MCF 10A (cell line): ENCODE data around the gene C6orf47. TPM values are rescaled to one million over a fixed set of nuclear protein-coding genes. Genes with fewer than 3 reads are reported as not detected.

Experiments used
- BruUV-seq: library from RNA; stranded (reverse); fragments of 400-500 nt; replicated peaks from 2 replicates; lab custom pipeline; 2021; lab: Mats Ljungman, UMichigan
- CTCF ChIA-PET: fragments of 300-600 bp; sonication (Branson Sonifier 250); formaldehyde crosslinking; extraction: SDS; loops from one replicate; lab custom pipeline; 2021; ENCODE audit warnings: antibody characterized with exemption, inconsistent platforms; lab: Yijun Ruan, JAX
- POLR2A ChIA-PET: fragments of 300-600, 350-650 bp; sonication (Branson Sonifier 250); formaldehyde crosslinking; extraction: SDS; loops from one replicate; lab custom pipeline; 2020; ENCODE audit warnings: antibody characterized with exemption, inconsistent platforms; lab: Yijun Ruan, JAX
- DNase-seq: peaks from one replicate; pipeline ENCODE4 v3.0.0-alpha.2; 2018; ENCODE audit not compliant: unreplicated experiment
- H3K27ac Mint-ChIP-seq: one replicate; pipeline ENCODE4 v1.8.0; 2022; ENCODE audit warnings: mild to moderate bottlenecking, low read depth, mixed read lengths; ENCODE audit not compliant: unreplicated experiment
- H3K27me3 Mint-ChIP-seq: one replicate; pipeline ENCODE4 v1.8.0; 2022; ENCODE audit warnings: mixed read lengths; ENCODE audit not compliant: insufficient read depth, unreplicated experiment
- H3K36me3 Mint-ChIP-seq: one replicate; pipeline ENCODE4 v1.8.0; 2022; ENCODE audit warnings: mild to moderate bottlenecking, moderate library complexity, mixed read lengths; ENCODE audit not compliant: insufficient read depth, unreplicated experiment
- H3K4me1 Mint-ChIP-seq: one replicate; pipeline ENCODE4 v1.8.0; 2022; ENCODE audit warnings: mixed read lengths; ENCODE audit not compliant: insufficient read depth, unreplicated experiment
- H3K4me3 Mint-ChIP-seq: one replicate; pipeline ENCODE4 v1.8.0; 2022; ENCODE audit warnings: mild to moderate bottlenecking, moderate library complexity, mixed read lengths; ENCODE audit not compliant: unreplicated experiment
- H3K9me3 Mint-ChIP-seq: one replicate; pipeline ENCODE4 v1.8.0; 2022; ENCODE audit warnings: mixed read lengths; ENCODE audit not compliant: unreplicated experiment
- intact Hi-C: fragments of 100-400 bp; cut with micrococcal nuclease; formaldehyde crosslinking; loops from 2 replicates; pipeline ENCODE4 v1.14.1; 2022
- microRNA-seq: library from miRNA; unstranded; fragments of <30 nt; microRNA quantifications from one replicate; pipeline ENCODE4 v1.2.0, GENCODE V29; 2022
- total RNA-seq: library from RNA; stranded (reverse); gene quantifications from 2 replicates; pipeline ENCODE4 v1.2.3, GENCODE V29; 2022
- TF ChIP-seq, protein P1 (sequence below): fragments of 200-600 bp; IDR thresholded peaks from one replicate; pipeline ENCODE4 v1.8.0; 2022; ENCODE audit warnings: antibody characterized with exemption, mild to moderate bottlenecking; ENCODE audit not compliant: unreplicated experiment

The C6orf47 gene
- total RNA-seq, 1 experiment from 2014 or later = 15.5 TPM

DNA sequence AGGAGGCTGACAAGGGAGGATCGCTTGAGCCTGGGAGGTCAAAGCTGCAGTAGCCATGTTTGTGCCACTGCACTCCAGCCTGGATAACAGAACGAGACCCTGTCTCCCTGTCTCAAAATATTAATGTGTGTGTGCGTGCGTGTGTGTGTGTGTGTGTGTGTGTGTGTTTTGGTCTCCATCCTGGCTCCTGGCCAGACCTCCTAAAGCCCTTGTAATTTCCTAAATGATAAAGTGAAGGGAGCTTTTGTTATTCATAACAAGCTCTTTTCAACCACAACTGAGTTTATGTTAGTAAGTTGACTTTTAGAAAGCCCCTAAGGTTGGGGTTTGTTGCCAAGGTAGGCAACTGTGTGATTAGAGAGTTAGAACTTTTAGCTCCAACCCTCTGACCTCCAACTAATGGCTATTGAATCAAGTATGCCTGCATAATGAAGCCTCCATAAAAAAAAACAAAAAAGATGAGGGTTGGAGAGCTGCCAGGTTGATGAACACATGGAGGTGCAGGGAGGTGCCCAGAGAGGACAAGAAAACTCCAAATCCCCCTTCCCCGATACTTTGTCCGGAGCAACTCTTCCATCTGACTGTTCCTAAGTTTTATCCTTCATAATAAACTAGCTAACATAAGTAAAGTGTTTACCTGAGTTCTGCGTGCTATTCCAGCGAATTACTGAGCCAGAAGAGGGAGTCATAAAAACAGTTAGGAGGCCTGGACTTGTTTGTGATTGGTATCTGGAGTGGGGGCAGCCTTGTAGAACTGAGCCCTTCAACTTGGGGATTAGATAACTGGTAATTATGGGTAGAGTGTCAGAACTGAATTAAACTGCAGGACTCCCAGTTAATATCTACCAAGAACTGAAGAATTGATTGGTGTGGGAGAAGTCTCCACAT, 50.8 kb downstream of the C6orf47 start:
- POLR2A ChIA-PET = interaction anchor here (0.7 to 1.0 kb wide), 2 partner anchors 31 to 217 kb away, joined by 4 read pairs; no protein-coding TSS in a partner anchor
- CTCF ChIA-PET = interaction anchor here (0.5 to 1.5 kb wide), 7 partner anchors 11 to 467 kb away, joined by 3 to 18 read pairs (median 3); partner anchors contain the start of gene ATP6V1G2
- TF ChIP-seq, protein P1, sequence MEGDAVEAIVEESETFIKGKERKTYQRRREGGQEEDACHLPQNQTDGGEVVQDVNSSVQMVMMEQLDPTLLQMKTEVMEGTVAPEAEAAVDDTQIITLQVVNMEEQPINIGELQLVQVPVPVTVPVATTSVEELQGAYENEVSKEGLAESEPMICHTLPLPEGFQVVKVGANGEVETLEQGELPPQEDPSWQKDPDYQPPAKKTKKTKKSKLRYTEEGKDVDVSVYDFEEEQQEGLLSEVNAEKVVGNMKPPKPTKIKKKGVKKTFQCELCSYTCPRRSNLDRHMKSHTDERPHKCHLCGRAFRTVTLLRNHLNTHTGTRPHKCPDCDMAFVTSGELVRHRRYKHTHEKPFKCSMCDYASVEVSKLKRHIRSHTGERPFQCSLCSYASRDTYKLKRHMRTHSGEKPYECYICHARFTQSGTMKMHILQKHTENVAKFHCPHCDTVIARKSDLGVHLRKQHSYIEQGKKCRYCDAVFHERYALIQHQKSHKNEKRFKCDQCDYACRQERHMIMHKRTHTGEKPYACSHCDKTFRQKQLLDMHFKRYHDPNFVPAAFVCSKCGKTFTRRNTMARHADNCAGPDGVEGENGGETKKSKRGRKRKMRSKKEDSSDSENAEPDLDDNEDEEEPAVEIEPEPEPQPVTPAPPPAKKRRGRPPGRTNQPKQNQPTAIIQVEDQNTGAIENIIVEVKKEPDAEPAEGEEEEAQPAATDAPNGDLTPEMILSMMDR = no peak
- intact Hi-C loops = no loop called here
- Mint-ChIP-seq H3K9me3 (no peaks in the 10 kb centered on the region), H3K27ac (no peak overlapping the region), H3K4me3 (no peak overlapping the region), H3K4me1 (no peaks in the 10 kb centered on the region), H3K36me3 (no peaks in the 10 kb centered on the region), H3K27me3 (no peaks in the 10 kb centered on the region)
- BruUV-seq = no TSS peak
- no peak for DNase-seq

Small RNA genes within 50 kb of the gene (microRNA-seq; reads per million reads assigned to microRNA genes)
- not detected for gene MIR4646
- not detected for gene MIR6832

Other genes with a start within 250 kb of the C6orf47 start
- gene MICB, start 162.6 kb downstream of the C6orf47 start, total RNA-seq = 4.3 and 7.6 TPM in 2 replicates
- not detected in 2 replicates for gene MCCD1, start 131.8 kb downstream of the C6orf47 start, total RNA-seq
- gene DDX39B, start 118.8 kb downstream of the C6orf47 start, total RNA-seq = 551 and 565 TPM in 2 replicates
- gene ATP6V1G2, start 114.2 kb downstream of the C6orf47 start, total RNA-seq = 1.2 and 2.4 TPM in 2 replicates
- gene NFKBIL1, start 113.2 kb downstream of the C6orf47 start, total RNA-seq = 25.2 and 30.3 TPM in 2 replicates
- not detected in 2 replicates for gene LTA, start 88.5 kb downstream of the C6orf47 start, total RNA-seq
- not detected in 2 replicates for gene TNF, start 85.2 kb downstream of the C6orf47 start, total RNA-seq
- gene LTB, start 78.4 kb downstream of the C6orf47 start, total RNA-seq = 0.37 TPM in 1 of 2 replicates, not detected in the other
- gene LST1, start 74.5 kb downstream of the C6orf47 start, total RNA-seq = not detected in 2 replicates
- gene NCR3, start 67.8 kb downstream of the C6orf47 start, total RNA-seq = not detected in 2 replicates
- not detected in 2 replicates for gene AIF1, start 45.5 kb downstream of the C6orf47 start, total RNA-seq
- 247 and 266 TPM in 2 replicates for gene PRRC2A, start 40.1 kb downstream of the C6orf47 start, total RNA-seq
- gene BAG6, start 8.1 kb downstream of the C6orf47 start, total RNA-seq = 290 and 291 TPM in 2 replicates
- 5.0 and 5.2 TPM in 2 replicates for gene APOM, start 4.9 kb downstream of the C6orf47 start, total RNA-seq
- gene GPANK1, start 4.2 kb upstream of the C6orf47 start, total RNA-seq = 13.0 and 13.6 TPM in 2 replicates
- gene CSNK2B, start 5.3 kb upstream of the C6orf47 start, total RNA-seq = 197 and 209 TPM in 2 replicates
- gene LY6G5B, start 9.2 kb upstream of the C6orf47 start, total RNA-seq = 14.4 and 16.0 TPM in 2 replicates
- gene LY6G5C, start 20.3 kb upstream of the C6orf47 start, total RNA-seq = 0.64 and 1.4 TPM in 2 replicates
- 32.1 and 42.7 TPM in 2 replicates for gene ABHD16A, start 42.5 kb upstream of the C6orf47 start, total RNA-seq
- gene LY6G6F, start 46.1 kb upstream of the C6orf47 start, total RNA-seq = not detected in 2 replicates
- gene LY6G6D, start 54.6 kb upstream of the C6orf47 start, total RNA-seq = not detected in 2 replicates
- gene LY6G6C, start 61.0 kb upstream of the C6orf47 start, total RNA-seq = 0.32 TPM in 1 of 2 replicates, not detected in the other
- not detected in 2 replicates for gene MPIG6B, start 62.6 kb upstream of the C6orf47 start, total RNA-seq
- gene DDAH2, start 68.5 kb upstream of the C6orf47 start, total RNA-seq = 8.5 and 13.5 TPM in 2 replicates
- gene CLIC1, start 75.8 kb upstream of the C6orf47 start, total RNA-seq = 511 and 632 TPM in 2 replicates
- 36.6 and 43.1 TPM in 2 replicates for gene MSH5, start 79.2 kb upstream of the C6orf47 start, total RNA-seq
- gene SAPCD1, start 101.9 kb upstream of the C6orf47 start, total RNA-seq = 4.3 and 5.1 TPM in 2 replicates
- 2.0 and 3.1 TPM in 2 replicates for gene VWA7, start 116.5 kb upstream of the C6orf47 start, total RNA-seq
- 133 and 200 TPM in 2 replicates for gene VARS1, start 135.0 kb upstream of the C6orf47 start, total RNA-seq
- 36.9 and 47.4 TPM in 2 replicates for gene LSM2, start 146.2 kb upstream of the C6orf47 start, total RNA-seq
- gene HSPA1L, start 154.5 kb upstream of the C6orf47 start, total RNA-seq = 0.35 and 0.79 TPM in 2 replicates
- gene HSPA1A, start 154.8 kb upstream of the C6orf47 start, total RNA-seq = 20.3 and 34.0 TPM in 2 replicates
- gene HSPA1B, start 167.0 kb upstream of the C6orf47 start, total RNA-seq = 29.8 and 51.6 TPM in 2 replicates
- gene NEU1, start 202.0 kb upstream of the C6orf47 start, total RNA-seq = 19.7 and 43.8 TPM in 2 replicates
- not detected in 2 replicates for gene SLC44A4, start 218.2 kb upstream of the C6orf47 start, total RNA-seq
- gene EHMT2, start 236.9 kb upstream of the C6orf47 start, total RNA-seq = 20.2 and 21.8 TPM in 2 replicates
- 3.6 and 4.0 TPM in 2 replicates for gene ZBTB12, start 241.3 kb upstream of the C6orf47 start, total RNA-seq